Testis (tissue), 2 donors: ENCODE measurements around the gene SLC51B.

Experiments
- POLR2A ChIP-seq: fragments of 450-650 bp; IDR thresholded peaks from one replicate; pipeline ENCODE4 v1.6.1; 2017; ENCODE audit warnings: antibody characterized with exemption, mild to moderate bottlenecking, moderate library complexity
- TF ChIP-seq, protein P1 (sequence below), 3 experiments: fragments of 450-650 bp in 2 of 3; fragments of 200-600 bp in 1 of 3; sonication (generic) in 1 of 3; IDR thresholded peaks; one replicate each; pipeline ENCODE4 v1.5.1; 2016 to 2019; ENCODE audit warnings: antibody characterized with exemption in 3 of 3, mild to moderate bottlenecking in 2 of 3, moderate library complexity in 1 of 3

DNA sequence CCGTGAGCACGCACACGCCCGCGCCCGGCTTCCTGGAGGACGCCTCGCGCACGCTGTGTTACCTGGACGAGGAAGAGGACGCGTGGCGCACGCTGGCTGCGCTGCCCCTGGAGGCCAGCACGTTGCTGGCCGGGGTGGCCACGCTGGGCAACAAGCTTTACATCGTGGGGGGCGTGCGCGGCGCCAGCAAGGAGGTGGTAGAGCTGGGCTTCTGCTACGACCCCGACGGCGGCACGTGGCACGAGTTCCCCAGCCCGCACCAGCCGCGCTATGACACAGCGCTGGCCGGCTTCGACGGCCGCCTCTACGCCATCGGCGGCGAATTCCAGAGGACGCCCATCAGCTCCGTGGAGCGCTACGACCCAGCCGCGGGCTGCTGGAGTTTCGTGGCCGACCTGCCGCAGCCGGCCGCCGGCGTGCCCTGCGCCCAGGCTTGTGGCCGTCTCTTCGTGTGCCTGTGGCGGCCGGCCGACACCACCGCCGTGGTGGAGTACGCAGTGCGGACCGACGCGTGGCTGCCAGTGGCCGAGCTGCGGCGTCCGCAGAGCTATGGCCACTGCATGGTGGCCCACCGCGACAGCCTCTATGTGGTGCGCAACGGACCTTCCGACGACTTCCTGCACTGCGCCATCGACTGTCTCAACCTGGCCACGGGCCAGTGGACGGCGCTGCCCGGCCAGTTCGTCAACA, 32.2 kb downstream of the SLC51B start:
- TF ChIP-seq, protein P1, sequence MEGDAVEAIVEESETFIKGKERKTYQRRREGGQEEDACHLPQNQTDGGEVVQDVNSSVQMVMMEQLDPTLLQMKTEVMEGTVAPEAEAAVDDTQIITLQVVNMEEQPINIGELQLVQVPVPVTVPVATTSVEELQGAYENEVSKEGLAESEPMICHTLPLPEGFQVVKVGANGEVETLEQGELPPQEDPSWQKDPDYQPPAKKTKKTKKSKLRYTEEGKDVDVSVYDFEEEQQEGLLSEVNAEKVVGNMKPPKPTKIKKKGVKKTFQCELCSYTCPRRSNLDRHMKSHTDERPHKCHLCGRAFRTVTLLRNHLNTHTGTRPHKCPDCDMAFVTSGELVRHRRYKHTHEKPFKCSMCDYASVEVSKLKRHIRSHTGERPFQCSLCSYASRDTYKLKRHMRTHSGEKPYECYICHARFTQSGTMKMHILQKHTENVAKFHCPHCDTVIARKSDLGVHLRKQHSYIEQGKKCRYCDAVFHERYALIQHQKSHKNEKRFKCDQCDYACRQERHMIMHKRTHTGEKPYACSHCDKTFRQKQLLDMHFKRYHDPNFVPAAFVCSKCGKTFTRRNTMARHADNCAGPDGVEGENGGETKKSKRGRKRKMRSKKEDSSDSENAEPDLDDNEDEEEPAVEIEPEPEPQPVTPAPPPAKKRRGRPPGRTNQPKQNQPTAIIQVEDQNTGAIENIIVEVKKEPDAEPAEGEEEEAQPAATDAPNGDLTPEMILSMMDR (IDR thresholded peaks at IDR 0.05) = no peak
- no peak for TF ChIP-seq POLR2A
